HepG2 (cell line): Measurements from ENCODE around the gene CDC37L1. TPM values are rescaled to one million over a fixed set of nuclear protein-coding genes. Genes with fewer than 3 reads are reported as not detected.

Experiments used
- EED ChIP-seq: sonication (generic); formaldehyde crosslinking; IDR thresholded peaks from 2 replicates; pipeline ENCODE4 v1.5.0; 2020; ENCODE audit warnings: mild to moderate bottlenecking, missing genetic modification reagents
- JUND ChIP-seq: sonication (generic); formaldehyde crosslinking; IDR thresholded peaks from 2 replicates; pipeline ENCODE4 v1.8.0; 2022; ENCODE audit warnings: mild to moderate bottlenecking, missing genetic modification reagents
- POLR2A ChIP-seq, 2 experiments: IDR thresholded peaks; 2 replicates each; pipeline ENCODE4 v1.6.1; 2011; ENCODE audit warnings: low read depth in 2 of 2, low read length in 2 of 2, mild to moderate bottlenecking in 1 of 2, moderate library complexity in 1 of 2; ENCODE audit not compliant: insufficient read depth in 1 of 2
- ZMAT3 ChIP-seq: sonication (generic); formaldehyde crosslinking; conservative IDR thresholded peaks from 2 replicates; pipeline ENCODE4 v1.7.0; 2021; ENCODE audit warnings: missing genetic modification reagents
- ZNF292 ChIP-seq: sonication (generic); formaldehyde crosslinking; IDR thresholded peaks from 2 replicates; pipeline ENCODE4 v1.8.1; 2022; ENCODE audit warnings: mild to moderate bottlenecking, low read depth, missing genetic modification reagents, borderline replicate concordance
- ZNF430 ChIP-seq: sonication (generic); formaldehyde crosslinking; IDR thresholded peaks from 2 replicates; pipeline ENCODE4 v1.9.0; 2021; ENCODE audit warnings: mild to moderate bottlenecking, missing genetic modification reagents
- ZNF75D ChIP-seq: sonication (generic); formaldehyde crosslinking; IDR thresholded peaks from 2 replicates; pipeline ENCODE4 v1.8.1; 2023; ENCODE audit warnings: missing genetic modification reagents, mild to moderate bottlenecking, borderline replicate concordance
- ZSCAN25 ChIP-seq: sonication (generic); formaldehyde crosslinking; IDR thresholded peaks from 2 replicates; pipeline ENCODE4 v1.8.0; 2022; ENCODE audit warnings: mild to moderate bottlenecking, missing genetic modification reagents
- polyA plus RNA-seq, 8 experiments: library from polyadenylated mRNA; depleted of rRNA in 3 of 8; stranded (reverse) in 7 of 8; unstranded in 1 of 8; fragments of >200 nt; fragmentation: Illumina TruSeq in 4 of 8; extraction: Trizol in 4 of 8; gene quantifications; 2 replicates each; pipeline versions ENCODE4 v1.2.1 to v1.2.3, GENCODE V29; 2011 to 2016; ENCODE audit warnings: low read depth in 4 of 8, missing spikeins in 1 of 8, mixed read lengths in 1 of 8; ENCODE audit not compliant: insufficient read depth in 1 of 8
- total RNA-seq, 5 experiments: library from RNA; depleted of rRNA; stranded (reverse); fragments of >200 nt; fragmentation: Illumina TruSeq; extraction: Trizol; gene quantifications; 2 replicates each; pipeline ENCODE4 v1.2.3, GENCODE V29; 2016; ENCODE audit warnings: low read depth in 1 of 5
- TF ChIP-seq, protein P1 (sequence below): sonication (generic); formaldehyde crosslinking; IDR thresholded peaks from 2 replicates; pipeline ENCODE4 v1.8.0; 2022; ENCODE audit warnings: mild to moderate bottlenecking, missing genetic modification reagents, moderate library complexity
- TF ChIP-seq, protein P2 (sequence below): sonication (generic); formaldehyde crosslinking; IDR thresholded peaks from 2 replicates; pipeline ENCODE4 v1.8.1; 2023; ENCODE audit warnings: mild to moderate bottlenecking, missing genetic modification reagents
- TF ChIP-seq, protein P3 (sequence below): sonication (generic); formaldehyde crosslinking; IDR thresholded peaks from 2 replicates; pipeline ENCODE4 v1.8.1; 2023; ENCODE audit warnings: mild to moderate bottlenecking, inconsistent platforms, moderate library complexity, missing genetic modification reagents, borderline replicate concordance
- TF ChIP-seq, protein P4 (sequence below): IDR thresholded peaks from 2 replicates; pipeline ENCODE4 v1.6.1; 2016
- TF ChIP-seq, protein P5 (sequence below): sonication (generic); formaldehyde crosslinking; IDR thresholded peaks from 2 replicates; pipeline ENCODE4 v1.4.0; 2020; ENCODE audit warnings: missing genetic modification reagents, borderline replicate concordance
- TF ChIP-seq, protein P6 (sequence below): sonication (generic); formaldehyde crosslinking; conservative IDR thresholded peaks from 2 replicates; pipeline ENCODE4 v1.8.1; 2023; ENCODE audit warnings: missing genetic modification reagents

The CDC37L1 gene
- total and polyA plus RNA-seq, 2 of the 13 experiments (the other 11 are each of a cell fraction or from before 2014, with no cell fraction given) = 5.5 to 17.0 TPM

DNA sequence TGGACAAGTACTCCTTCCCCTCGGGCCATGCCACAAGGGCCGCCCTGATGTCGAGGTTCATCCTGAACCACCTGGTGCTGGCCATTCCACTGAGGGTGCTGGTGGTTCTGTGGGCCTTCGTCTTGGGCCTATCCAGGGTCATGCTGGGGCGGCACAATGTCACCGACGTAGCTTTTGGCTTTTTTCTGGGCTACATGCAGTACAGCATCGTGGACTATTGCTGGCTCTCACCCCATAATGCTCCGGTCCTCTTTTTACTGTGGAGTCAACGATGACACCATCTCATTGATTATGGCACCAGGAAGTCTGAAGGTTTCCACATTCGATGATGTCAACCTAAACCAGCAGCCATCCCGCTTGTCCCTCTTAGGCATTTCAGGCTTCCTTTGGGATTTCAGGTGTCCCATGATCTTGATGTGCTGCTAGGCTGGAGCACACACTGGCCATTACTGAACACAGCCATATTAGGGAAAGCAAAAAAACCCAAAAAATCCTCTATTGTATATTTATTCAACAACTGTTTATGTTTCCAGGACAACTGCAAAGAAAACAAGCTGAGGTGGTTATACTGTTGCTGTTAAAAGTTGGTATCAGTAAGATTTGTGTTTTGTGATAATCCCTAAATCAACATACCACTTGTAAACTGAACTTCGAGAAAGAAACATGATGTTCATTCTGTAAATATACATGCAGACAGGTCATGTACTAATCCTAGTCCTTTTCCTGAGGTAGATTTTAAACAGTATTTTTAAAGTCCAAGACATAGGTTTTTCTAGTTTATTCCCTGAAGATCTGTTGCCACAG, 16.2 kb upstream of the CDC37L1 start (continued):
- TF ChIP-seq, protein P1, sequence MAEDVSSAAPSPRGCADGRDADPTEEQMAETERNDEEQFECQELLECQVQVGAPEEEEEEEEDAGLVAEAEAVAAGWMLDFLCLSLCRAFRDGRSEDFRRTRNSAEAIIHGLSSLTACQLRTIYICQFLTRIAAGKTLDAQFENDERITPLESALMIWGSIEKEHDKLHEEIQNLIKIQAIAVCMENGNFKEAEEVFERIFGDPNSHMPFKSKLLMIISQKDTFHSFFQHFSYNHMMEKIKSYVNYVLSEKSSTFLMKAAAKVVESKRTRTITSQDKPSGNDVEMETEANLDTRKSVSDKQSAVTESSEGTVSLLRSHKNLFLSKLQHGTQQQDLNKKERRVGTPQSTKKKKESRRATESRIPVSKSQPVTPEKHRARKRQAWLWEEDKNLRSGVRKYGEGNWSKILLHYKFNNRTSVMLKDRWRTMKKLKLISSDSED (CRISPR knock-in tag) = no peak
- TF ChIP-seq ZSCAN25 (CRISPR knock-in tag) (peak; percentile 2; the same call in 1 of the 2 replicates), ZMAT3 (CRISPR knock-in tag) (no peak; the same call in 1 of the 2 replicates), POLR2A (IDR thresholded peaks at IDR 0.05; ENCODE audit: insufficient read depth in 1 of 2, low read depth in 2 of 2, low read length in 2 of 2) (peak; percentile 46 to 56; a peak in 3 of 4 replicates), JUND (CRISPR knock-in tag) (no peak), ZNF292 (CRISPR knock-in tag) (peak; percentile 5; the same call in 1 of the 2 replicates), ZNF75D (CRISPR knock-in tag) (no peak), EED (no peak), ZNF430 (CRISPR knock-in tag) (no peak)
- TF ChIP-seq, protein P2, sequence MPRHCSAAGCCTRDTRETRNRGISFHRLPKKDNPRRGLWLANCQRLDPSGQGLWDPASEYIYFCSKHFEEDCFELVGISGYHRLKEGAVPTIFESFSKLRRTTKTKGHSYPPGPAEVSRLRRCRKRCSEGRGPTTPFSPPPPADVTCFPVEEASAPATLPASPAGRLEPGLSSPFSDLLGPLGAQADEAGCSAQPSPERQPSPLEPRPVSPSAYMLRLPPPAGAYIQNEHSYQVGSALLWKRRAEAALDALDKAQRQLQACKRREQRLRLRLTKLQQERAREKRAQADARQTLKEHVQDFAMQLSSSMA (CRISPR knock-in tag) = no peak
- TF ChIP-seq, protein P3, sequence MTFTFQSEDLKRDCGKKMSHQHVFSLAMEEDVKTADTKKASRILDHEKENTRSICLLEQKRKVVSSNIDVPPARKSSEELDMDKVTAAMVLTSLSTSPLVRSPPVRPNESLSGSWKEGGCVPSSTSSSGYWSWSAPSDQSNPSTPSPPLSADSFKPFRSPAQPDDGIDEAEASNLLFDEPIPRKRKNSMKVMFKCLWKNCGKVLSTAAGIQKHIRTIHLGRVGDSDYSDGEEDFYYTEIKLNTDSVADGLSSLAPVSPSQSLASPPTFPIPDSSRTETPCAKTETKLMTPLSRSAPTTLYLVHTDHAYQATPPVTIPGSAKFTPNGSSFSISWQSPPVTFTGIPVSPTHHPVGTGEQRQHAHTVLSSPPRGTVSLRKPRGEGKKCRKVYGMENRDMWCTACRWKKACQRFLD = no peak
- TF ChIP-seq, protein P4, sequence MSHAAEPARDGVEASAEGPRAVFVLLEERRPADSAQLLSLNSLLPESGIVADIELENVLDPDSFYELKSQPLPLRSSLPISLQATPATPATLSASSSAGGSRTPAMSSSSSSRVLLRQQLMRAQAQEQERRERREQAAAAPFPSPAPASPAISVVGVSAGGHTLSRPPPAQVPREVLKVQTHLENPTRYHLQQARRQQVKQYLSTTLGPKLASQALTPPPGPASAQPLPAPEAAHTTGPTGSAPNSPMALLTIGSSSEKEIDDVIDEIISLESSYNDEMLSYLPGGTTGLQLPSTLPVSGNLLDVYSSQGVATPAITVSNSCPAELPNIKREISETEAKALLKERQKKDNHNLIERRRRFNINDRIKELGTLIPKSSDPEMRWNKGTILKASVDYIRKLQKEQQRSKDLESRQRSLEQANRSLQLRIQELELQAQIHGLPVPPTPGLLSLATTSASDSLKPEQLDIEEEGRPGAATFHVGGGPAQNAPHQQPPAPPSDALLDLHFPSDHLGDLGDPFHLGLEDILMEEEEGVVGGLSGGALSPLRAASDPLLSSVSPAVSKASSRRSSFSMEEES (CRISPR knock-in tag) = peak; percentile 20; the same call in 1 of the 2 replicates
- TF ChIP-seq, protein P5, sequence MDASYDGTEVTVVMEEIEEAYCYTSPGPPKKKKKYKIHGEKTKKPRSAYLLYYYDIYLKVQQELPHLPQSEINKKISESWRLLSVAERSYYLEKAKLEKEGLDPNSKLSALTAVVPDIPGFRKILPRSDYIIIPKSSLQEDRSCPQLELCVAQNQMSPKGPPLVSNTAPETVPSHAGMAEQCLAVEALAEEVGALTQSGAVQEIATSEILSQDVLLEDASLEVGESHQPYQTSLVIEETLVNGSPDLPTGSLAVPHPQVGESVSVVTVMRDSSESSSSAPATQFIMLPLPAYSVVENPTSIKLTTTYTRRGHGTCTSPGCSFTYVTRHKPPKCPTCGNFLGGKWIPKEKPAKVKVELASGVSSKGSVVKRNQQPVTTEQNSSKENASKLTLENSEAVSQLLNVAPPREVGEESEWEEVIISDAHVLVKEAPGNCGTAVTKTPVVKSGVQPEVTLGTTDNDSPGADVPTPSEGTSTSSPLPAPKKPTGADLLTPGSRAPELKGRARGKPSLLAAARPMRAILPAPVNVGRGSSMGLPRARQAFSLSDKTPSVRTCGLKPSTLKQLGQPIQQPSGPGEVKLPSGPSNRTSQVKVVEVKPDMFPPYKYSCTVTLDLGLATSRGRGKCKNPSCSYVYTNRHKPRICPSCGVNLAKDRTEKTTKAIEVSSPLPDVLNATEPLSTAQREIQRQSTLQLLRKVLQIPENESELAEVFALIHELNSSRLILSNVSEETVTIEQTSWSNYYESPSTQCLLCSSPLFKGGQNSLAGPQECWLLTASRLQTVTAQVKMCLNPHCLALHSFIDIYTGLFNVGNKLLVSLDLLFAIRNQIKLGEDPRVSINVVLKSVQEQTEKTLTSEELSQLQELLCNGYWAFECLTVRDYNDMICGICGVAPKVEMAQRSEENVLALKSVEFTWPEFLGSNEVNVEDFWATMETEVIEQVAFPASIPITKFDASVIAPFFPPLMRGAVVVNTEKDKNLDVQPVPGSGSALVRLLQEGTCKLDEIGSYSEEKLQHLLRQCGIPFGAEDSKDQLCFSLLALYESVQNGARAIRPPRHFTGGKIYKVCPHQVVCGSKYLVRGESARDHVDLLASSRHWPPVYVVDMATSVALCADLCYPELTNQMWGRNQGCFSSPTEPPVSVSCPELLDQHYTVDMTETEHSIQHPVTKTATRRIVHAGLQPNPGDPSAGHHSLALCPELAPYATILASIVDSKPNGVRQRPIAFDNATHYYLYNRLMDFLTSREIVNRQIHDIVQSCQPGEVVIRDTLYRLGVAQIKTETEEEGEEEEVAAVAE (CRISPR knock-in tag) = no peak
- TF ChIP-seq, protein P6, sequence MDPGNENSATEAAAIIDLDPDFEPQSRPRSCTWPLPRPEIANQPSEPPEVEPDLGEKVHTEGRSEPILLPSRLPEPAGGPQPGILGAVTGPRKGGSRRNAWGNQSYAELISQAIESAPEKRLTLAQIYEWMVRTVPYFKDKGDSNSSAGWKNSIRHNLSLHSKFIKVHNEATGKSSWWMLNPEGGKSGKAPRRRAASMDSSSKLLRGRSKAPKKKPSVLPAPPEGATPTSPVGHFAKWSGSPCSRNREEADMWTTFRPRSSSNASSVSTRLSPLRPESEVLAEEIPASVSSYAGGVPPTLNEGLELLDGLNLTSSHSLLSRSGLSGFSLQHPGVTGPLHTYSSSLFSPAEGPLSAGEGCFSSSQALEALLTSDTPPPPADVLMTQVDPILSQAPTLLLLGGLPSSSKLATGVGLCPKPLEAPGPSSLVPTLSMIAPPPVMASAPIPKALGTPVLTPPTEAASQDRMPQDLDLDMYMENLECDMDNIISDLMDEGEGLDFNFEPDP (CRISPR knock-in tag) = no peak
